GM12865 (cell line): ENCODE results near the gene HTRA3.

Experiments
- DNase-seq: peaks from one replicate; pipeline ENCODE4 v3.0.0; 2010; ENCODE audit warnings: low read depth
- H3K4me3 ChIP-seq: 2 replicates; pipeline ENCODE4 v1.5.1; 2011; ENCODE audit warnings: mild to moderate bottlenecking, low read depth, low read length, control low read depth
- TF ChIP-seq, protein P1 (sequence below): IDR thresholded peaks from 2 replicates; pipeline ENCODE4 v1.5.1; 2011; ENCODE audit warnings: low read length, control low read depth, low read depth, inconsistent platforms; ENCODE audit not compliant: insufficient read depth; ENCODE audit errors: missing control alignments

Gene HTRA3

DNA sequence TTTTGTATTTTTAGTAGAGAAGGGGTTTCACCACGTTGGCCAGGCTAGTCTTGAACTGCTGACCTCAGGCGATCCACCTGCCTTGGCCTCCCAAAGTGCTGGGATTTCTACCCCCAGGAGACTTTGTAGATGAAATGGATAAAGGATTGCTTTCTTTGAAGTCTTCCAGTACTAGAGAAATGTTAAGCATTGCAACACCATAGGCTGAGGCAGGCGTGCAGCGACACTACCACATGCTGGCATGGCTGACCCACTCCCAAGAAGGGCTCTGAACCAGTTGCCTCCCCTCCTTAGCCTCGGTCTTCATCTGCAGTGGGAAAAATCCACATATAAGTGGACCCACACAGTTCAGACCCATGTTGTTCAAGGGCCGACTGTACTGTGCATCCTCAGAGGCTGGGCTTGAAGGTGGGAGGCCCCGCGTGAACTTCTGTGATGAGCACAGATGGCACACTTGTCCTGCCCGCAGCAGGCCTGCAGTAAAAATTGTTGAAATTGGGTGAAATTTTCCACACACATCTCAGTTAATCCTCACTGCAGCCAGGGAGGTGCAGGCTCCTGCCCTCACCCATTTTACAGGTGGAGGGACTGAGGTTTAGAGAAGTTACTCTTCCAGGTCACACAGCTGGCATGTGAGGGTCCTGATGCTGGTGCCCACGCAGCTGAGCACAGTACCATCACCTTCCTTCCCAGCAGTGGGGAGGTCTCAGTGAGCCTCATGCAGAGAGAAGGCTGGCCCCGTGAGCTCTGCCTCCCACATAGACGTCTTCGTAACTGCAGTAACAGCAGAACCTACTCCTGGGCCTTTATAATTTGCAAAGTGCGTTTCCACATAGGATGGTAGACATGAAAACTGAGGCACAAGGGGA is 35.5 kb downstream of the HTRA3 start:
- TF ChIP-seq, protein P1, sequence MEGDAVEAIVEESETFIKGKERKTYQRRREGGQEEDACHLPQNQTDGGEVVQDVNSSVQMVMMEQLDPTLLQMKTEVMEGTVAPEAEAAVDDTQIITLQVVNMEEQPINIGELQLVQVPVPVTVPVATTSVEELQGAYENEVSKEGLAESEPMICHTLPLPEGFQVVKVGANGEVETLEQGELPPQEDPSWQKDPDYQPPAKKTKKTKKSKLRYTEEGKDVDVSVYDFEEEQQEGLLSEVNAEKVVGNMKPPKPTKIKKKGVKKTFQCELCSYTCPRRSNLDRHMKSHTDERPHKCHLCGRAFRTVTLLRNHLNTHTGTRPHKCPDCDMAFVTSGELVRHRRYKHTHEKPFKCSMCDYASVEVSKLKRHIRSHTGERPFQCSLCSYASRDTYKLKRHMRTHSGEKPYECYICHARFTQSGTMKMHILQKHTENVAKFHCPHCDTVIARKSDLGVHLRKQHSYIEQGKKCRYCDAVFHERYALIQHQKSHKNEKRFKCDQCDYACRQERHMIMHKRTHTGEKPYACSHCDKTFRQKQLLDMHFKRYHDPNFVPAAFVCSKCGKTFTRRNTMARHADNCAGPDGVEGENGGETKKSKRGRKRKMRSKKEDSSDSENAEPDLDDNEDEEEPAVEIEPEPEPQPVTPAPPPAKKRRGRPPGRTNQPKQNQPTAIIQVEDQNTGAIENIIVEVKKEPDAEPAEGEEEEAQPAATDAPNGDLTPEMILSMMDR, result no peak
- DNase-seq, result no peak
- no peak overlapping the region for H3K4me3 ChIP-seq

DNA sequence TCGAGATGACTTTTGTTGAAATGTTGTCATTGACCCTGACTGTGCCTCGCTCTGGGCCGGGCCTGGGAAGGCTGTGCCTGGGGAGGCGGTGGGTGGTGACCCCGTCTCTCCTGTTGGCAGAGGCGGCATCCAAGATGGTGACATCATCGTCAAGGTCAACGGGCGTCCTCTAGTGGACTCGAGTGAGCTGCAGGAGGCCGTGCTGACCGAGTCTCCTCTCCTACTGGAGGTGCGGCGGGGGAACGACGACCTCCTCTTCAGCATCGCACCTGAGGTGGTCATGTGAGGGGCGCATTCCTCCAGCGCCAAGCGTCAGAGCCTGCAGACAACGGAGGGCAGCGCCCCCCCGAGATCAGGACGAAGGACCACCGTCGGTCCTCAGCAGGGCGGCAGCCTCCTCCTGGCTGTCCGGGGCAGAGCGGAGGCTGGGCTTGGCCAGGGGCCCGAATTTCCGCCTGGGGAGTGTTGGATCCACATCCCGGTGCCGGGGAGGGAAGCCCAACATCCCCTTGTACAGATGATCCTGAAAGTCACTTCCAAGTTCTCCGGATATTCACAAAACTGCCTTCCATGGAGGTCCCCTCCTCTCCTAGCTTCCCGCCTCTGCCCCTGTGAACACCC is 36.4 kb downstream of the HTRA3 start:
- TF ChIP-seq, protein P1, result no peak
- DNase-seq, result no peak
- no peak overlapping the region for H3K4me3 ChIP-seq

DNA sequence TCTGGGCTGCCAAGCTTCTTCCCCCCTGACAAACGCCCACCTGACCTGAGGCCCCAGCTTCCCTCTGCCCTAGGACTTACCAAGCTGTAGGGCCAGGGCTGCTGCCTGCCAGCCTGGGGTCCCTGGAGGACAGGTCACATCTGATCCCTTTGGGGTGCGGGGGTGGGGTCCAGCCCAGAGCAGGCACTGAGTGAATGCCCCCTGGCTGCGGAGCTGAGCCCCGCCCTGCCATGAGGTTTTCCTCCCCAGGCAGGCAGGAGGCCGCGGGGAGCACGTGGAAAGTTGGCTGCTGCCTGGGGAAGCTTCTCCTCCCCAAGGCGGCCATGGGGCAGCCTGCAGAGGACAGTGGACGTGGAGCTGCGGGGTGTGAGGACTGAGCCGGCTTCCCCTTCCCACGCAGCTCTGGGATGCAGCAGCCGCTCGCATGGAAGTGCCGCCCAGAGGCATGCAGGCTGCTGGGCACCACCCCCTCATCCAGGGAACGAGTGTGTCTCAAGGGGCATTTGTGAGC is 37.0 kb downstream of the HTRA3 start:
- H3K4me3 ChIP-seq, result no peak overlapping the region
- TF ChIP-seq, protein P1, result no peak
- no peak for DNase-seq

DNA sequence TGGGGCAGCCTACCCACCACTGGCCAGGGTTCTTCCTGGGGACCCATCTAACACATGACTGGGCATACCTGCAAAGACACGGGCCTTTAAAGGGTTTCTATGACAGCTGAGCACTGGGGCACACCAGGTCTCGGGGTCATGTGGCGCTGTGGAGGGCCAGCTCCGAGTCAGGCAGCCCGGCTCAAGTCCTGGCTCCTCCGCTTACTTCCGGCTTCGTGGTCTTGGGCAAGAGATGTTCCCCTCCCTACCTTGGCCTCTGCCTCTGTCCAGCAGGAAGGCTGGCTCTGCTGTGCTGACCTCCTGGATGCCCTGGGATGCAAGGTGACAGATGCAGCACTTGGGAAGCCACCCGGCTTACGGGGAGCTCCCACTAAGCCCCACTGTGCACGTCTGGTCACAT is 37.6 kb downstream of the HTRA3 start:
- H3K4me3 ChIP-seq, result no peak overlapping the region
- no peak for DNase-seq
- TF ChIP-seq, protein P1, result no peak

DNA sequence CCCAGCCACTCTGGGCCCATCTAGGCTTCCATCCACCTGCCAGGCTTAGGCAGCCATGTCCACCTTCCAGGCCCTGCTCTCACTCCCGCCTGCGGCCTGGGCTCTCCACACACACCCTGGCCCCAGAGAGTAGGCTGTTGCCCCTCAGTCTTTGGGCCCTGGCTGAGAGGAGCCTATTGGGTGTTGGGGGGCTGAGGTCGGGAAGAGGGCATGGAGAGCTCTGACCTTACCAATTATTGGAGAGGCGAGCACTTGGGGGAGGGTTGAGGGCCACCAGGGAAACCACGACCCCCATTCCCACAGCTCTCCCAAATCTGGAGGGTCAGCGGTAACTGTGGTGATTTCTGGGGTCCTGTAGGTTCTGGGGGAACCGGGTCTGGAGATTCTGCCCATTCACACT is 38.2 kb downstream of the HTRA3 start:
- no peak overlapping the region for H3K4me3 ChIP-seq
- TF ChIP-seq, protein P1, result no peak
- DNase-seq, result no peak

DNA sequence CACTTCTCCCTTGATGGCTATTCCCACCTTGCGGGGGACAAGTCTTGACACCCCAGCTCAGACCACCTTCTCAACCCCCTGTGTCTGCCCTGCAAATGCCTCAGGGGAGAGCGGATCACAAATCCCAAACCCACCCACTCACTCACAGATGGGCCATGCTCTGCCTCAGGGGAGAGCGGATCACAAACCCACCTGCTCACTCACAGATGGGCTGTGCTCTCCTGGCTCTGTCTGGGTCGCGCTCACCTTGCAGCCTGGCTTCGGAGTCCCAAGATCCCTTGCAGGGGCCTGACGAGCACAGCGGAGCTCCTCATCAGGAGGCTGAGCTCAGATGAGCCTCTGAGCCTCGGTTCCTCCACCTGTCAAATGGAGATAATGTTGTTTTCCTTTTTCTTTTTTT is 38.6 kb downstream of the HTRA3 start:
- H3K4me3 ChIP-seq, result no peak overlapping the region
- no peak for DNase-seq
- TF ChIP-seq, protein P1, result no peak
